Fibroblast of mammary gland (primary cell): ENCODE data around the gene CACFD1.
A peak's percentile ranks its signal among the peaks of the same experiment; 100 is the strongest.

Experiments
- DNase-seq: peaks from one replicate; pipeline ENCODE4 v3.0.0-alpha.2; 2010; ENCODE audit warnings: low read depth
- H3K4me3 ChIP-seq: 2 replicates; pipeline ENCODE4 v1.5.1; 2011; ENCODE audit warnings: low read depth, mild to moderate bottlenecking, low read length, moderate library complexity; ENCODE audit not compliant: control insufficient read depth
- TF ChIP-seq, protein P1 (sequence below): conservative IDR thresholded peaks from 2 replicates; pipeline ENCODE4 v1.5.1; 2011; ENCODE audit warnings: low read depth, low read length, inconsistent platforms; ENCODE audit not compliant: control insufficient read depth, insufficient read depth

The CACFD1 gene

DNA sequence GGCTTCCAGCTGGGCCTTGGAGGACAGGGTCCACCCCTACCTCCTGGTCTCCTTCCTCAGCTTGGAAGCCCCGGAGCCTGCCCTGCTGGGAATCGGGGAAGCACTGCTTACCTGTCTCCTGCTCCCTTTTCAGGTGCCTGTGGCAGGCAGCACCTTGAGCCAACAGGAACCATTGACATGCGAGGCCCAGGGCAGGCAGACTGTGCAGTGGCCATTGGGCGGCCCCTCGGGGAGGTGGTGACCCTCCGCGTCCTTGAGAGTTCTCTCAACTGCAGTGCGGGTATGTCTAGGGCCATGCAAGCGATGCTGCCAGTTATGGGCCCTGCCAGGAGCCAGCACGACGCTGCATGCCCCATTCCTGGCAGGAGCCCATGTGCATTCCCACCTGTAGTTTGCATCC is 3.8 kb upstream of the CACFD1 start:
- TF ChIP-seq, protein P1, sequence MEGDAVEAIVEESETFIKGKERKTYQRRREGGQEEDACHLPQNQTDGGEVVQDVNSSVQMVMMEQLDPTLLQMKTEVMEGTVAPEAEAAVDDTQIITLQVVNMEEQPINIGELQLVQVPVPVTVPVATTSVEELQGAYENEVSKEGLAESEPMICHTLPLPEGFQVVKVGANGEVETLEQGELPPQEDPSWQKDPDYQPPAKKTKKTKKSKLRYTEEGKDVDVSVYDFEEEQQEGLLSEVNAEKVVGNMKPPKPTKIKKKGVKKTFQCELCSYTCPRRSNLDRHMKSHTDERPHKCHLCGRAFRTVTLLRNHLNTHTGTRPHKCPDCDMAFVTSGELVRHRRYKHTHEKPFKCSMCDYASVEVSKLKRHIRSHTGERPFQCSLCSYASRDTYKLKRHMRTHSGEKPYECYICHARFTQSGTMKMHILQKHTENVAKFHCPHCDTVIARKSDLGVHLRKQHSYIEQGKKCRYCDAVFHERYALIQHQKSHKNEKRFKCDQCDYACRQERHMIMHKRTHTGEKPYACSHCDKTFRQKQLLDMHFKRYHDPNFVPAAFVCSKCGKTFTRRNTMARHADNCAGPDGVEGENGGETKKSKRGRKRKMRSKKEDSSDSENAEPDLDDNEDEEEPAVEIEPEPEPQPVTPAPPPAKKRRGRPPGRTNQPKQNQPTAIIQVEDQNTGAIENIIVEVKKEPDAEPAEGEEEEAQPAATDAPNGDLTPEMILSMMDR, result no peak
- no peak for DNase-seq
- H3K4me3 ChIP-seq, result no peak overlapping the region

DNA sequence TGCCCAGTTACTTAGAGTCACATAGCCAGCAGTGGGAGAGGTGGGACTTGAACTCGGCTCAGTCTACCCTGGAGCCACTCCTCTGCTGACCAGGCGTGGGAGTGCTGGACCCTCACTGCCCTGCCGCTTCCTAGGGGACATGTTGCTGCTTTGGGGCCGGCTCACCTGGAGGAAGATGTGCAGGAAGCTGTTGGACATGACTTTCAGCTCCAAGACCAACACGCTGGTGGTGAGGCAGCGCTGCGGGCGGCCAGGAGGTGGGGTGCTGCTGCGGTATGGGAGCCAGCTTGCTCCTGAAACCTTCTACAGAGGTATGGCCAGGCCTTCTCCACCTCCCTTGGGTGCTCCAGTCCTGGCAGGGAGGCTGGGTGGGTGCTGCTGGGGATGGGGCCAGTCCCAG is 3.4 kb upstream of the CACFD1 start:
- TF ChIP-seq, protein P1, result no peak
- no peak overlapping the region for H3K4me3 ChIP-seq

DNA sequence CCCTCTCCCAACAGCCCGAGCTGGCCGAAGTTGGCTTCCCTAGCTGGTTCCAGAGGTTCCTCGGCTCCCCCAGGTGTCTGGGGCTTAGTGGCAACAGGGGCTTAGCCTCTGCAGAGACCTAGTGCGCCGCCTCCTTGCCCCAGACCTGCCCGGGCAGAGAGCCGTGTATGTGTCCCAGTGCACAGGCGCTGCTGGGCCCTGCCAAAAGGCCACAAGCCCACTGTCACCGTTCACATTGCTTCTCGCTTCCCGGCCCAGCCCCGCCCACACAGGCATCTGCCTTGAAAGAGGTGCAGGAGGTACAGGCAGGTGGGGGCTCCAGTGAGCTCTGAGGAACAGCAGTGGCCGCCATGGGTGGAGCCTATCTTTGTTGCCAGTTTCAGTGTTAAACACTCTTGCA is 2.5 kb upstream of the CACFD1 start:
- no peak overlapping the region for H3K4me3 ChIP-seq
- TF ChIP-seq, protein P1, result no peak
- DNase-seq, result no peak

More for the DNA sequence above, 3.4 kb upstream of the CACFD1 start:
- DNase-seq, result no peak

DNA sequence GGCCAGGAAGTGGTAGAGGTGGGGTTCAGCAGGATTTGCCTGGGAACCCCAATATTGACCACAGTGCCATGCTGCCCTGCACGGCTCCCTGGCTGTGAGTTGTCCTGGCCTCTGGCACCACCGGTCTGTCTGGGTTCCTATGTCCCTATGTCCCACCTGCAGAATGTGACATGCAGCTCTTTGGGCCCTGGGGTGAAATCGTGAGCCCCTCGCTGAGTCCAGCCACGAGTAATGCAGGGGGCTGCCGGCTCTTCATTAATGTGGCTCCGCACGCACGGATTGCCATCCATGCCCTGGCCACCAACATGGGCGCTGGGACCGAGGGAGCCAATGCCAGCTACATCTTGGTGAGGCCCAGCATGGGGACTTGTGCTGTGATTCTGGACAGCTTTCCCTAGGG is 2.0 kb upstream of the CACFD1 start:
- H3K4me3 ChIP-seq, result no peak overlapping the region
- TF ChIP-seq, protein P1, result no peak
- no peak for DNase-seq

DNA sequence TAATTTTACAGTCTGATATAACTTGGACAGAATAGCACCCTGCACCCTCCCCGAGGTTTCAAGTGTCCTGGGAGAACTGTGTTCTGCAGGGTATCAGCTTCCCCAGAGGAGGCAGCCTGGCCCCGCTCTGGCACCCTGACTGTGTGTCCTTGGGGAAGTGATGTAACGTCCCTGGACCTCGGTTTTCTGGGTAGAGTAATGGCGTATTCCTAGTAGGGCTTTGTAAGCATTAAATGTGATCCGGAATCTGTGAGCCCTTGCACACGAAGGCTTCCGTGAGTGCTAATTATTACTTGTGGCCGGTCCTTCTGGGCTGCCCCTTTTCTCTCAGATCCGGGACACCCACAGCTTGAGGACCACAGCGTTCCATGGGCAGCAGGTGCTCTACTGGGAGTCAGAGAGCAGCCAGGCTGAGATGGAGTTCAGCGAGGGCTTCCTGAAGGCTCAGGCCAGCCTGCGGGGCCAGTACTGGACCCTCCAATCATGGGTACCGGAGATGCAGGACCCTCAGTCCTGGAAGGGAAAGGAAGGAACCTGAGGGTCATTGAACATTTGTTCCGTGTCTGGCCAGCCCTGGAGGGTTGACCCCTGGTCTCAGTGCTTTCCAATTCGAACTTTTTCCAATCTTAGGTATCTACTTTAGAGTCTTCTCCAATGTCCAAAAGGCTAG is 1.0 kb upstream of the CACFD1 start:
- TF ChIP-seq, protein P1, result no peak
- H3K4me3 ChIP-seq, result no peak overlapping the region
- no peak for DNase-seq

- no peak for DNase-seq
- TF ChIP-seq, protein P1, result no peak
- peak overlapping the region; percentile 63 for H3K4me3 ChIP-seq
These were observed 812 bp downstream of the CACFD1 start for GRCh38 chr9:133460405-133461175.

DNA sequence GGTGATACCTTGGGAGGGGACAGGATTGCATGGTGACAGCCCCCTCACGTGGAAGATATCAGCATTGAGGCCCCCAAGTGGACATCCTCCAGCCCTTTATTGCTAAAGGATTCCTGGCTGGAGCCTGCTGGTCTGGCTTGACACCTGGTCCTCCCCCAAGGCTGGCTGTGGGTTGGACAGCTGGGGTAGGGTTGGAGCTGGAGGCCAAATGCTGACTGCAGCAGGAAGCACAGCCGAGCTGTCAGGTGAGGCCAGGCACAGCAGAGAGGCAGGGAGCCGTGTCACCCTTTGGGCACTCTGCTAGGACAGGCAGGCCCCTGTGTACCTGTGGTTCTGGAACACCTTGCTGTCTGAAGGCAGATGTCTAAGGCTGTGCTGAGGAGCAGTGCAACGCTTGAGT is 2.2 kb downstream of the CACFD1 start:
- TF ChIP-seq, protein P1, result no peak
- H3K4me3 ChIP-seq, result no peak overlapping the region
- DNase-seq, result no peak
